ENCODE data around the gene CSNK1A1L. TPM values are rescaled to one million over a fixed set of nuclear protein-coding genes. Genes with fewer than 3 reads are reported as not detected.

Gene CSNK1A1L
- total and polyA plus RNA-seq, 2 of the 13 experiments (the other 11 are each of a cell fraction or from before 2014, with no cell fraction given), result not detected

DNA sequence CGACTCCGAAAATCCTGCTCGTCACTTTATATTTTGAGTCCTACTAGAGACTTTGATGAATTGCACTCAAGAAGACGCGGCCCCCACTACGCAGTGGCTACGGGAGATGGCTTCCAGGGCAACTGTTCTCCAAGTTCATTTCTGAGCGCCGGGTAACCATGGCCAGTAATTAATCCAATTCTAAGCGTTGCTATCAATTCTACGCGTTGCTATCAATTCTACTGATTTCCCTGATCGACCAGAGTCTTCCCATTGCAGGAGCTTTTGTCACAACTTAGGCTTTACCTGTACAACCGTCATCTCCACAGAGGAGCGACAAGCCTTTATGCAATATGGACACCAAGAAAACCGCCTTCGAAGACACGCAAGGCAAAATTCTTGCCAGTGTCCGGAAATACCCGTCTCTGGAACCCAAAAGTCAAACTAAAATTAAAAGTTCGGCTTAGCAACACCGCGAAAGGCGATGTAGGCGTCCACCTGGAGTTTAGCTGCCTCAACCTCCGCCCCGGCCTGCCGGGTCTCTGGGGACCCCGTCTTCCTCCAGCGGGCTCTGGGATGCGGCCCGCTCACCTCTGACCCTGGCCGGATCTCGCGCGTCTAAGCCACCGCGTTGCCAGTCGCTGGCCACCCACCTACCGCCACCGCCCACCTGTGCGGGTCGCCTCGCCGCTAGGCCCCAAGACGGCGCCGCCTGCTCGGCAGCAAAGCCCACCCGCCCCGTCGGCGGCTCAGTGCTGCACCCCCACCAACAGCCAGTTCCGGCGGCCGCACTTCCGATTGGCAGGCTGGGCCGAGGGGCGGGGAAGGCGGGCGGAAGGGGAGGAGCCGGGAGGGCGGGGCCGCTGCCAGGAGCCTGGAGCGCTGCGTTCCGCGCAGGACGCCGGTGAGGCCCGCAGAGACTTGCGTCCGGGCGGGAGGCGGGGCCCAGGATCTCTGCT lies 46.3 kb downstream of the CSNK1A1L start, which contains the start of gene SUPT20H (continued):
- TF ChIP-seq ZBTB42 (CRISPR knock-in tag; IDR thresholded peaks at IDR 0.05), result no peak
- TF ChIP-seq ZNF414 (CRISPR knock-in tag; IDR thresholded peaks at IDR 0.05), result peak; percentile 87; the same call in 1 of the 2 replicates
- no peak for TF ChIP-seq ZNF766 (CRISPR knock-in tag; IDR thresholded peaks at IDR 0.05; ENCODE audit: borderline replicate concordance)
- no peak for TF ChIP-seq KLF16 (CRISPR knock-in tag; IDR thresholded peaks at IDR 0.05)
- TF ChIP-seq YEATS4 (CRISPR knock-in tag; IDR thresholded peaks at IDR 0.05; ENCODE audit: borderline replicate concordance), result peak; percentile 89
- no peak for TF ChIP-seq GPN1 (CRISPR knock-in tag; IDR thresholded peaks at IDR 0.05; ENCODE audit: borderline replicate concordance)
- peak; percentile 93 for TF ChIP-seq ZNF883 (CRISPR knock-in tag; IDR thresholded peaks at IDR 0.05; ENCODE audit: not compliant biosample characterization)
- TF ChIP-seq ZNF3 (CRISPR knock-in tag; IDR thresholded peaks at IDR 0.05), result no peak
- TF ChIP-seq MIER3 (CRISPR knock-in tag; IDR thresholded peaks at IDR 0.05; ENCODE audit: borderline replicate concordance), result no peak; the same call in 1 of the 2 replicates
- no peak for TF ChIP-seq ZNF7 (CRISPR knock-in tag; IDR thresholded peaks at IDR 0.05)
- TF ChIP-seq, protein P1, sequence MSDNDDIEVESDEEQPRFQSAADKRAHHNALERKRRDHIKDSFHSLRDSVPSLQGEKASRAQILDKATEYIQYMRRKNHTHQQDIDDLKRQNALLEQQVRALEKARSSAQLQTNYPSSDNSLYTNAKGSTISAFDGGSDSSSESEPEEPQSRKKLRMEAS (IDR thresholded peaks at IDR 0.05), result peak; percentile 70
- TF ChIP-seq ZNF224 (CRISPR knock-in tag; IDR thresholded peaks at IDR 0.05), result no peak
- TF ChIP-seq, protein P2, sequence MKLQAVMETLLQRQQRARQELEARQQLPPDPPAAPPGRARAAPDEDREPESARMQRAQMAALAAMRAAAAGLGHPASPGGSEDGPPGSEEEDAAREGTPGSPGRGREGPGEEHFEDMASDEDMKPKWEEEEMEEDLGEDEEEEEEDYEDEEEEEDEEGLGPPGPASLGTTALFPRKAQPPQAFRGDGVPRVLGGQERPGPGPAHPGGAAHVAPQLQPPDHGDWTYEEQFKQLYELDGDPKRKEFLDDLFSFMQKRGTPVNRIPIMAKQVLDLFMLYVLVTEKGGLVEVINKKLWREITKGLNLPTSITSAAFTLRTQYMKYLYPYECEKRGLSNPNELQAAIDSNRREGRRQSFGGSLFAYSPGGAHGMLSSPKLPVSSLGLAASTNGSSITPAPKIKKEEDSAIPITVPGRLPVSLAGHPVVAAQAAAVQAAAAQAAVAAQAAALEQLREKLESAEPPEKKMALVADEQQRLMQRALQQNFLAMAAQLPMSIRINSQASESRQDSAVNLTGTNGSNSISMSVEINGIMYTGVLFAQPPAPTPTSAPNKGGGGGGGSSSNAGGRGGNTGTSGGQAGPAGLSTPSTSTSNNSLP (IDR thresholded peaks at IDR 0.05; ENCODE audit: low read depth, low read length), result no peak
- TF ChIP-seq E2F5 (CRISPR knock-in tag; conservative IDR thresholded peaks at IDR 0.05), result no peak
- TF ChIP-seq DNMT1 (CRISPR knock-in tag; IDR thresholded peaks at IDR 0.05), result no peak
- TF ChIP-seq, protein P3, sequence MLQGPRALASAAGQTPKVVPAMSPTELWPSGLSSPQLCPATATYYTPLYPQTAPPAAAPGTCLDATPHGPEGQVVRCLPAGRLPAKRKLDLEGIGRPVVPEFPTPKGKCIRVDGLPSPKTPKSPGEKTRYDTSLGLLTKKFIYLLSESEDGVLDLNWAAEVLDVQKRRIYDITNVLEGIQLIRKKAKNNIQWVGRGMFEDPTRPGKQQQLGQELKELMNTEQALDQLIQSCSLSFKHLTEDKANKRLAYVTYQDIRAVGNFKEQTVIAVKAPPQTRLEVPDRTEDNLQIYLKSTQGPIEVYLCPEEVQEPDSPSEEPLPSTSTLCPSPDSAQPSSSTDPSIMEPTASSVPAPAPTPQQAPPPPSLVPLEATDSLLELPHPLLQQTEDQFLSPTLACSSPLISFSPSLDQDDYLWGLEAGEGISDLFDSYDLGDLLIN (CRISPR knock-in tag; IDR thresholded peaks at IDR 0.05; ENCODE audit: borderline replicate concordance), result no peak
- TF ChIP-seq, protein P4, sequence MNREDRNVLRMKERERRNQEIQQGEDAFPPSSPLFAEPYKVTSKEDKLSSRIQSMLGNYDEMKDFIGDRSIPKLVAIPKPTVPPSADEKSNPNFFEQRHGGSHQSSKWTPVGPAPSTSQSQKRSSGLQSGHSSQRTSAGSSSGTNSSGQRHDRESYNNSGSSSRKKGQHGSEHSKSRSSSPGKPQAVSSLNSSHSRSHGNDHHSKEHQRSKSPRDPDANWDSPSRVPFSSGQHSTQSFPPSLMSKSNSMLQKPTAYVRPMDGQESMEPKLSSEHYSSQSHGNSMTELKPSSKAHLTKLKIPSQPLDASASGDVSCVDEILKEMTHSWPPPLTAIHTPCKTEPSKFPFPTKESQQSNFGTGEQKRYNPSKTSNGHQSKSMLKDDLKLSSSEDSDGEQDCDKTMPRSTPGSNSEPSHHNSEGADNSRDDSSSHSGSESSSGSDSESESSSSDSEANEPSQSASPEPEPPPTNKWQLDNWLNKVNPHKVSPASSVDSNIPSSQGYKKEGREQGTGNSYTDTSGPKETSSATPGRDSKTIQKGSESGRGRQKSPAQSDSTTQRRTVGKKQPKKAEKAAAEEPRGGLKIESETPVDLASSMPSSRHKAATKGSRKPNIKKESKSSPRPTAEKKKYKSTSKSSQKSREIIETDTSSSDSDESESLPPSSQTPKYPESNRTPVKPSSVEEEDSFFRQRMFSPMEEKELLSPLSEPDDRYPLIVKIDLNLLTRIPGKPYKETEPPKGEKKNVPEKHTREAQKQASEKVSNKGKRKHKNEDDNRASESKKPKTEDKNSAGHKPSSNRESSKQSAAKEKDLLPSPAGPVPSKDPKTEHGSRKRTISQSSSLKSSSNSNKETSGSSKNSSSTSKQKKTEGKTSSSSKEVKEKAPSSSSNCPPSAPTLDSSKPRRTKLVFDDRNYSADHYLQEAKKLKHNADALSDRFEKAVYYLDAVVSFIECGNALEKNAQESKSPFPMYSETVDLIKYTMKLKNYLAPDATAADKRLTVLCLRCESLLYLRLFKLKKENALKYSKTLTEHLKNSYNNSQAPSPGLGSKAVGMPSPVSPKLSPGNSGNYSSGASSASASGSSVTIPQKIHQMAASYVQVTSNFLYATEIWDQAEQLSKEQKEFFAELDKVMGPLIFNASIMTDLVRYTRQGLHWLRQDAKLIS (CRISPR knock-in tag; IDR thresholded peaks at IDR 0.05), result no peak
- no peak for TF ChIP-seq ZNF484 (CRISPR knock-in tag; IDR thresholded peaks at IDR 0.05; ENCODE audit: borderline replicate concordance, low read depth)
- TF ChIP-seq KMT2A (CRISPR knock-in tag; IDR thresholded peaks at IDR 0.05), result peak; percentile 89
